Activated naive CD8-positive, alpha-beta T cell (primary cell): Measurements from ENCODE around the gene TECR.
A peak's percentile ranks its signal among the peaks of the same experiment; 100 is the strongest.
"Not testable (repeated sequence)": the region's sequence is repeated elsewhere in the genome, so short reads cannot be mapped to it uniquely, and the experiment has no call there.

Experiments used
- H3K27ac Mint-ChIP-seq: one replicate; pipeline ENCODE4 v1.8.0; 2021; ENCODE audit warnings: mixed read lengths
- H3K27me3 Mint-ChIP-seq: one replicate; pipeline ENCODE4 v1.8.0; 2021; ENCODE audit warnings: mixed read lengths
- H3K36me3 Mint-ChIP-seq: one replicate; pipeline ENCODE4 v1.8.0; 2021; ENCODE audit warnings: mixed read lengths
- H3K4me1 Mint-ChIP-seq: one replicate; pipeline ENCODE4 v1.8.0; 2021; ENCODE audit warnings: low read depth, mixed read lengths
- H3K4me3 Mint-ChIP-seq: one replicate; pipeline ENCODE4 v1.8.0; 2021; ENCODE audit warnings: mild to moderate bottlenecking, mixed read lengths
- H3K9me3 Mint-ChIP-seq: one replicate; pipeline ENCODE4 v1.8.0; 2021; ENCODE audit warnings: low read depth, mixed read lengths

TECR gene

DNA sequence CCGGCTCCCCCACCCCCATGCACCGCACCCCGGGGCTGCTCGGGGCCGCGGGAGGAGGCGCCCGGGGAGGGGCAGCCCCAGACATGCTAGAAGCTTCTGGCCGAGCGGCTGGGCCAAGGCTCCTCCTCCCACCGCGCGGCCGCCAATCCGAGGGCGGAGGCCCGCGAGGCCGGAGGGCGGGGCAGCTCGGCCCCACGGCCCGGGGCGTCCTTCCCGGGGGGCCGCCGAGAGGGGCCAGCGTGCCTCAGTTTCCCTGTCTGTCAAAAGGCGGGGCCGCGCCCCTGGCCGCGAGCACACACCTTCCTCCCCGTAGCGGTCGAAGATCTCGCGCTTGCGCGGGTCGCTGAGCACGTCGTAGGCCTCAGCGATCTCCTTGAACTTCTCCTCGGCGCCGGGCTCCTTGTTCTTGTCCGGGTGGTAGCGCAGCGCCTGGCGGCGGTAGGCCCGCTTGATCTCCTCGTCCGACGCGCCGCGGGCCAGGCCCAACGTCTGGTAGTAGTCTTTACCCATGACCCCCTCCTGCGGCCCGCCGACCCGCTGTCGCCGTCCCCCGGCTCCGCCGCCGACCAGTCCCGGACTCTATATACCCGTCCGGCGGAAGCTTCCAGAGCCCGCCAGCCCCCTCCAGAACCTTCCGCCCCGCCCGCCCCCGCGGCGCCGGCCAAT lies 11.4 kb upstream of the TECR start, which contains the start of gene DNAJB1:
DNAJB1 (minus strand) TSS at position 558 of the 666 bp plus-strand sequence; CDS start at position 510, 48 bp downstream.
- Mint-ChIP-seq H3K9me3 (no peaks in the 10 kb centered on the region), H3K4me1 (peaks cover 65% of the 10 kb centered on the region), H3K27me3 (no peaks in the 10 kb centered on the region), H3K36me3 (peaks cover 17% of the 10 kb centered on the region), H3K4me3 (peak within 1 kb of the TSS; percentile 95), H3K27ac (peak within 1 kb of the TSS; percentile 95)

DNA sequence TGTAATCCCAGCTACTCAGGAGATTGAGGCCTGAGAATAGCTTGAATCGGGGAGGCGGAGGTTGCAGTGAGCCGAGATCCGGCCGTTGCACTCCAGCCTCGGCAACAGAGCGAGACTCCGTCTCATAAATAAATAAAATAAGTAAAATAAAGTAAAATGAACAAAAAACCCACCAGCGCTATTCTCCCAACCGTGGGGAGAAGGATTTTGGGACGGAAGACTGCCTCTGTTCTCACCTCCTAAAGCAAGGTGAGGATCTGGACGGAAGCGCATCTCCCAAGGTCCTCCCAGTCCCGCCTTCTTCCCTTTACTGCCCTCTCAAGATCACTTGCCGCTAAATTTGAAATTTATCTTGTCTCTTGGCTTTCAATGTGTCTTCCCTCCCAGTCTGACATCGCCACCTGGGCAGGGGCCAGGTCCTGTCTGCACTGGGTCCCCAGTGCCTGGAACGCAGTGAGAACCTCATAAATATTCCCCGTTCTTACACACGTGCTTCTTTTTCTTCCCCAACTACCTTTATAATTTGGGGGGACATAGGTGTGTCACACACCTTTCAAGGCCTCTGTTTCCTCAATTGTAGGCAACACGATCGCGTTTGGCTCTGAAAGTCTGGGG lies 10.0 kb upstream of the TECR start:
- H3K36me3 Mint-ChIP-seq: peaks cover 17% of the 10 kb centered on the region
- H3K27me3 Mint-ChIP-seq: no peaks in the 10 kb centered on the region
- peaks cover 65% of the 10 kb centered on the region for H3K4me1 Mint-ChIP-seq
- no peaks in the 10 kb centered on the region for H3K9me3 Mint-ChIP-seq
- peak overlapping the region; percentile 84 for H3K4me3 Mint-ChIP-seq
- H3K27ac Mint-ChIP-seq: peak overlapping the region; percentile 95

DNA sequence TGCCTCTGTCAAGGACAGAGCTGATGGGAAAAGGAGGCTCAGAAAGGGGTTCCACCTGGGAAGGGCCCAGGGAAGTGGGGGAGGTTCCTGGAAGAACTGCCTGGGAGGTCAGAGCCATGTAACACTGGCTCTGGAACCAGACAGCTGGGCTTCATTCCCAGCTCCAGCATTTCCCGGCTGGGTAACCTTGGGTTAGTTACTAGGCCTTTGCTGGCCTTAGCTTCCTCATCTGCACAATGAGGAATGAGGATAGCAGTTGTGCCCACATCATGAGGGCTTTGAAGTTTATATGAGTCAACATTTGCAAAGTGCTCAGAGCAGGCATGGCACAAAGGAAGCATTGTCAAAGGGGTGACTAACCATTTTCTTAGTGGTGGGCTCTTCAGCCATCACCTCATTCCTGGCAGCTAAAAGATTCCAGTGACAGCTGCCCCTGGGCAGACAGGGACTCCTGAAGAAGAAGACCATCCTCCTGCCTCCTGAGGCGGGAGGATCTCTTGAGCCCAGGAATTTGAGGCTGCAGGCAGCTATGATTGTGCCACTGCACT lies 9.5 kb upstream of the TECR start:
- Mint-ChIP-seq H3K4me3 (peak overlapping the region; percentile 73), H3K27ac (peak overlapping the region; percentile 95), H3K36me3 (peaks cover 13% of the 10 kb centered on the region), H3K27me3 (no peaks in the 10 kb centered on the region), H3K9me3 (no peaks in the 10 kb centered on the region), H3K4me1 (peaks cover 60% of the 10 kb centered on the region)

DNA sequence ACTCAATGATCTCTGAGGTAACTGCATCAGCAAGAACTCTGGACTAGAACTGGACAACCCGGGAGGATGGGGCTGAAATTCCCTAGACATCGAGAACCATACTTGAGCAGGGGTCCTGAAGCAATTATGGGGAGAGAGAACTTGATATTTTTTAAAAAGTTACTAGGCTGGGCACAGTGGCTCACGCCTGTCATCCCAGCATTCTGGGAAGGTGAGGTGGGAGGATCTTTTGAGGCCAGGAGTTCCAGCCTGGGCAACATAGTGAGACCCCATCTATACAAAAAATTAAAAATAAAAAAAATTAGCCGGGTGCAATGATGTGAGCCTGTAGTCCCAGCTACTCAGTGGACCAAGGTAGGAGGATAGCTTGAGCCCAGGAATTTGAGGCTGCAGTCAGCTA lies 8.9 kb upstream of the TECR start:
- Mint-ChIP-seq H3K36me3 (peaks cover 9% of the 10 kb centered on the region), H3K4me3 (peak overlapping the region; percentile 73), H3K27ac (peak overlapping the region; percentile 95), H3K9me3 (no peaks in the 10 kb centered on the region), H3K4me1 (peaks cover 57% of the 10 kb centered on the region), H3K27me3 (no peaks in the 10 kb centered on the region)

DNA sequence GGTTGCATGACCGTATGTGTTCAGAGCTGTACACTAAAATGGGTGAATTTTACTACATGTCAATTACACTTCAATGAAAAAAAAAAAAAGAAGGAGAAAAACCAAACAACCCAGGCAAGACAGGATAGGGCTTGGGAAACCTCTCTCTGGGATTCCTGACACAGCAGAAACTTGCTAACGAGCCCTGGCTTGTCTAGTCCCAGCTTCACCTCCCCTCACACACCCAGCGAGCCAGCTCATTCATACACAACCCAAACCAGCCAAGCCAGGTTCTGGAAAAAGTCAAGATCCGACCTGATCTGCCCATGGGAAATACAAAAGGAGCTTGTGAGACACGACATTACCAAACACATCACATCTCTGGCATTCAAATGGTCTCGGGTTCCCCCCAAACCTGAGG lies 3.7 kb upstream of the TECR start:
- Mint-ChIP-seq H3K9me3 (no peaks in the 10 kb centered on the region), H3K4me1 (peaks cover 41% of the 10 kb centered on the region), H3K27ac (peak overlapping the region; percentile 70)

DNA sequence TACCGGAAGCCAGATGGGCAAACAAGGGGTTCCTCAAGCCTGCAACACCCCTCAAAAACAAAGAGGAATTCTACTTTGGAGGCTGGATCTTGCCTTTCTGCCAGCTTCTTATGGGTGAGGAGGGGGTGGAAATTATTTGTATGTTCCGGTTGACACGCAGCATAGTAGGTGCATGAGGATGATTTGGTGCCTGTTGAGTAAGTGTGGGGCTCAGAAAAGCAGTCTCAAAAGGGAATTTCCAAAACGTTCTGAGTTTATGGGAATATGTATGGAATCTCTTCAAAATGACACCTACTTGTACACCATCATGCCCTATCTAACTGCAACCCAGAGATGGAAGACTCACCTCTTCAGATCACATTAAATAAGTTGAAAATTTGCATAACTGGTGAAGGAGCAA lies 3.0 kb upstream of the TECR start:
- Mint-ChIP-seq H3K27ac (no peak overlapping the region), H3K4me1 (peaks cover 44% of the 10 kb centered on the region), H3K27me3 (no peaks in the 10 kb centered on the region), H3K36me3 (no peaks in the 10 kb centered on the region), H3K4me3 (no peak overlapping the region), H3K9me3 (no peaks in the 10 kb centered on the region)

More for the DNA sequence above, 3.7 kb upstream of the TECR start:
- H3K27me3 Mint-ChIP-seq: no peaks in the 10 kb centered on the region
- no peak overlapping the region for H3K4me3 Mint-ChIP-seq
- no peaks in the 10 kb centered on the region for H3K36me3 Mint-ChIP-seq

DNA sequence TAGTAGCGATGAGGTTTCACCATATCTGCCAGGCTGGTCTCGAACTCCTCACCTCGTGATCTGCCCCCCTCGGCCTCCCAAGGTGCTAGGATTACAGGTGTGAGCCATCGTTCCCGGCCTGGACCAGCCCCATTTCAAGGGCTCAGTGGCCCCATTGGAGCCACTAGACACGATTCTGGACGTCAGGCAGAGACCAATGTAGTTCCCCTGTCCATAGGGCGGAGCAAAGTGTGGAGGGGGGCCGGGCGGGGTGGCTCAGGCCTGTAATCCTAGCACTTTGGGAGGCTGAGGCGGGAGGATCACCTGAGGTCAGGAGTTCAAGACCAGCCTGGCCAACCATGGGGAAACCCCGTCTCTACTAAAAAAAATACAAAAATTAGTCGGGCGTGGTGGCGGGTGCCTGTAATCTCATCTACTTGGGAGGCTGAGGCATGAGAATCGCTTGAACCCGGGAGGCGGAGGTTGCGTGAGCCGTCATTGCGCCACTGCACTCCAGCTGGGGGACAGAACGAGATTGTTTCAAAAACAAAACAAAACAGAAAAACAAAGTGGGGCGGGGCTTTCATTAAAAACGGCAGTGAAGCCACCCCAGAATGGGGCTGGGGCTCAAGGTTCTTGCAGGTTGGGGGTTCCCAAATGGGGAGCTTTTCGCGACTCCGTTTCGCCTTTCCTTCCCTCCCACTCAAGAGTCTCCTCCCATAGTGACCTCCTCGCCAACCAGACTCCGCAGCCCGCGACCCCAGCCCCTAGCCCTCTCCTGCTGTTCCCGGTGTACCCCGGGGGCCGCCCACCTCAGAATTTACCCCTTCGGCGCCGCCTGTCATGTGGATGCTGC lies 758 bp upstream of the TECR start:
- peak overlapping the region; percentile 95 for H3K4me3 Mint-ChIP-seq
- H3K27me3 Mint-ChIP-seq: no peaks in the 10 kb centered on the region
- H3K4me1 Mint-ChIP-seq: peaks cover 44% of the 10 kb centered on the region
- no peaks in the 10 kb centered on the region for H3K9me3 Mint-ChIP-seq
- H3K27ac Mint-ChIP-seq: peak overlapping the region; percentile 92
- H3K36me3 Mint-ChIP-seq: no peaks in the 10 kb centered on the region

DNA sequence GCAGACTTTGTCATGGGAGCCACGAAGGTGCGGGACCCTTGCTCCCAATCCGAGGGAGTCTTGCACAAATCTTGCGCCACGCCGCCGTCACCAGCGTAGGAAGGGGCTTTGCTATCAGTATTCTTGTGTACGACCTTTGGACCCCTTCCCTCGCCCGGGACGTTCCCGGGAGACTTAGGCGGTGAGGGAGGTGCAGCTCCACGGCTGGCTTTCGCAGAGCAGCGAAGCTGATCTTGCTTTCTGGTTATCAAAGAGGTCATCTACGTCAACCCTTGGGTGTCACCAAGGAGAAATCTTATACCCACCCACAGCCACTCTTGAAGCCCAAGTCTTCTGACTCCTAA lies 583 bp downstream of the TECR start:
- Mint-ChIP-seq H3K27ac (peak overlapping the region; percentile 96), H3K4me1 (peaks cover 40% of the 10 kb centered on the region), H3K9me3 (no peaks in the 10 kb centered on the region), H3K4me3 (peak overlapping the region; percentile 95), H3K27me3 (no peaks in the 10 kb centered on the region), H3K36me3 (no peaks in the 10 kb centered on the region)

DNA sequence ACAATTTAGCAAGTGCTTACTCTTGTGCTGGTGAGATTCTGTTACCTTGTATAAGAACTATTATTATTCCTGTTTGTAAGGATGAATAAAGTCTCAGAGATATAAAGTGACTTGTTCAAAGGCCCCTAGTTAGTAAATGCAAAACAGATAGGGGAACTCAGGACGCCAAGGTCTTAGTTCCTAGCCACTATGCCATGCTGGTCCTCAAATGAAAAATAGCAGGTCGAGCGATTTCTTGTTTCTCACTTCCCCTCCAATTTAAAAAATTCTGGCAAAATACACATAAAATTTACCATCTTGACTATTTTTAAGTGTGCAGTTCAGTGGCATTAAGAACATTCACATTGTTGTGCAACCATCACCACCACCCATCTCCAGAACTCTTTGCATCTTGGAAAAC lies 1.1 kb downstream of the TECR start:
- Mint-ChIP-seq H3K9me3 (no peaks in the 10 kb centered on the region), H3K27me3 (no peaks in the 10 kb centered on the region), H3K4me1 (peaks cover 38% of the 10 kb centered on the region)

DNA sequence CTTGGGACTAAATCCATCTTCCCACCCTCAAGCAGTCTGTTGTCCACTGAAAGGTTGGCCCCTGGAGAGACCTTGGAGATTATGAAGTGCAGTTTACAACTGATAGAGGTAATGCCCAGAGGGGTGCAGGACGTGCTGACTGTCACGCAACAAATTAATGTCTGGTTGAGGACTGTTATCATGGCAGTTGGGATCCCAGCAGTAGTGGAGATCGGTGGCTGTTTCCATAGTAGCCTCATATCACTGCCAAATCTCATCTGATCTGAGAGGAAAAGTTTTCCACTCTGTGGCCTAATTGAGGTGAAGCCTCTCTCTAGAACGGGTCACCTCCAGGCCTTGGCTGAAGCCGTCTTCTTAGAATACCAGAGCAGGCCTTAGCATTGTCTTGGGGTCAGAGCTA lies 4.1 kb downstream of the TECR start:
- H3K4me1 Mint-ChIP-seq: peaks cover 49% of the 10 kb centered on the region
- H3K27me3 Mint-ChIP-seq: no peaks in the 10 kb centered on the region
- no peaks in the 10 kb centered on the region for H3K9me3 Mint-ChIP-seq
- H3K4me3 Mint-ChIP-seq: no peak overlapping the region
- H3K27ac Mint-ChIP-seq: peak overlapping the region; percentile 73
- no peaks in the 10 kb centered on the region for H3K36me3 Mint-ChIP-seq

More for the DNA sequence above, 1.1 kb downstream of the TECR start:
- H3K4me3 Mint-ChIP-seq: peak overlapping the region; percentile 95
- H3K27ac Mint-ChIP-seq: peak overlapping the region; percentile 66
- no peaks in the 10 kb centered on the region for H3K36me3 Mint-ChIP-seq

DNA sequence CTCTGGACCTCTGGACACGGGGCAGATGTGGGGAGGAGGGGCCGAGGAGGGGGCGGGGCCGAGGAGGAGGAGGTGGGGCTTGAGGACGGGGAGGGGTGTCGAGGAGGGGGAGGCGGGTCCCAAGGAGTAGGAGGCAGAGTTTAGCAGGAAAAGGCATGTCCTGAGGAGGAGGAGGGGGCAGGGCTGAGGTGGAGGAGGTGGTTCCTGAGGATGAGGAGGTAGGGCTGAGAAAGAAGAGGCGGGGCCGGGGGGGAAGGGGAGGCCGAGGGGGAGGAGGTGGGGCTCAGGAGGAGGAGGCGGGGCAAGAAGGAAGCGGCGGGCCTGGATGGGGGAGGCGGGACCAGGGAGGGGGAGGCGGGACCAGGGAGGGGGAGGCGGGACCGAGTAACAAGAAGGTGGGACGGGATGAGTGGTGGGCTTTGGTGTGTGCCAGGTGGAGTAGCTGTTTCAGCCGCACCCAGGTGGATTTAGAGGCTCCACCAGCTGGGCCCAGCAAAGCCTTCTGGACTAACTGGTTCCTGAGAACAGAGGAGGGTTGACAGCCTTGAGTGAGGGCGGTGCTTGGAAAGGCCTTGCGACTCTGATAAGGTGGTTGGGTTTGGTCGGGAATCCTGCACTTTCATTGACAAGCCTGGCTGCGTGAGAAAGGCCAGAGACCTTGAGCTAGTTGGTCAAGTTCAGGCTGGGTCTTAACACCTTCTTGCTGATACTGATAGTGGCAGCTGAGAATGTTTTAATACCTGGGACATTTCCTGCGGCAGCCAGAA lies 7.7 kb downstream of the TECR start:
- H3K4me1 Mint-ChIP-seq: peaks cover 39% of the 10 kb centered on the region
- no peaks in the 10 kb centered on the region for H3K36me3 Mint-ChIP-seq
- H3K27ac Mint-ChIP-seq: no peak overlapping the region
- H3K4me3 Mint-ChIP-seq: no peak overlapping the region
- no peaks in the 10 kb centered on the region for H3K27me3 Mint-ChIP-seq
- no peaks in the 10 kb centered on the region for H3K9me3 Mint-ChIP-seq

DNA sequence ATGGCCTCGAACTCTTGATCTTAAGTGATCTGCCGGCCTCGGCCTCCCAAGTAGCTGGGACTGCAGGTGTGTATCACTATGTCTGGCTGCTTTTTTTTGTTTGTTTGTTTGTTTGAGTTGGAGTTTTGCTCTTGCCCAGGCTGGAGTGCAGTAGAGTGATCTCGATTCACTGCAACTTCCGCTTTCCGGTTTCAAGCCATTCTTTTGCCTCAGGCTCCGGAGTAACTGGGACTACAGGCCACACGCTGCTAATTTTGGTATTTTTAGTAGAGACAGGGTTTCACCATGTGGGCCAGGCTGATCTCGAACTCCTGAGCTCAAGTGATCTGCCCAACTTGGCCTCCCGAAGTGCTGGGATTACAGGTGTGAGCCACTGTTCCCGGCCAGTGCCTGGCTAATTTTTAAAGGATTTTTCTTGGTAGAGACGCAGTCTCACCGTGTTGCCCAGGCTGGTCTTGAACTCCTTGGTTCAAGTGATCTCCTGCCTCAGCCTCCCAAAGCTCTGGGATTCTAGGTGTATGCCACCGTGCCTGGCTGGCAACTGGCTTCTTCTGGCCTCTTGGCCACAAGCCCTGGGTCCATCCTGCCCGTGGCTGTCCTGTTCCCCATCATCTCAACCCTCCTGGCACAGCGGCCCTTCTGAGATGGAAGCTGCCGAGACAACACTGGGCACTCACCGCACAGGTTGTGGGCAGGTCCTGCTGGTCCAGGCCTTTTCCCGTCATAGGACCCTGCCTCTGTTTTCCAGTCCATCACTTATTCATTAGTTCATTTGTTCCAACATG lies 11.5 kb downstream of the TECR start:
- H3K27ac Mint-ChIP-seq: peak overlapping the region; percentile 61

DNA sequence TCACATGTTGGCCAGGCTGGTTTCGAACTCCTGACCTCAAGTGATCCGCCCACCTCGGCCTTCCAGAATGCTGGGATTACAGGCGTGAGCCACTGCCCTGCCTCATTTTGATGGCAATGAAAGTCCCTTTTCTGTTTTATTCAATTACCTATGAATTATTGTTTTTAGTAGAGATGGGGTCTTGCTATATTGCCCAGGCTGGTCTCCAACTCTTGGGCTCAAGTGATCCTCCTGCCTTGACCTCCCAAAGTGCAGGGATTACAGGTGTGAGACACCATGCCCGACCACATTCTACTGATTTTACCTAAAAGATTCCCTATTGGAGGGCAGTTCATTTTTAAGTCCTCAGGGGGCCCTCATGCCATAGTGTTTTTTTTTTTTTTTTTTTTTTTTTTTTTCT lies 12.6 kb downstream of the TECR start:
- not testable (repeated sequence) for H3K4me3 Mint-ChIP-seq

More for the DNA sequence above, 11.5 kb downstream of the TECR start:
- no peaks in the 10 kb centered on the region for H3K9me3 Mint-ChIP-seq
- H3K4me1 Mint-ChIP-seq: peaks cover 42% of the 10 kb centered on the region
- no peaks in the 10 kb centered on the region for H3K36me3 Mint-ChIP-seq
- no peak overlapping the region for H3K4me3 Mint-ChIP-seq
- no peaks in the 10 kb centered on the region for H3K27me3 Mint-ChIP-seq

More for the DNA sequence above, 12.6 kb downstream of the TECR start:
- H3K36me3 Mint-ChIP-seq, H3K27ac Mint-ChIP-seq, H3K27me3 Mint-ChIP-seq, H3K9me3 Mint-ChIP-seq: not testable (repeated sequence)
- peaks cover 37% of the 10 kb centered on the region for H3K4me1 Mint-ChIP-seq
